Endothelial cell (in vitro differentiated cells): ENCODE data around the gene ANKS1A. TPM values are rescaled to one million over a fixed set of nuclear protein-coding genes. Genes with fewer than 3 reads are reported as not detected.
"Not testable (repeated sequence)": the region's sequence is repeated elsewhere in the genome, so short reads cannot be mapped to it uniquely, and the experiment has no call there.

Source experiments
- DNase-seq: peaks from one replicate; pipeline ENCODE4 v3.0.0; 2021; ENCODE audit warnings: low spot score
- H3K27ac Mint-ChIP-seq: one replicate; pipeline ENCODE4 v1.8.0; 2021; ENCODE audit warnings: mixed read lengths, inconsistent platforms; ENCODE audit not compliant: unreplicated experiment
- H3K27me3 Mint-ChIP-seq: one replicate; pipeline ENCODE4 v1.8.0; 2021; ENCODE audit warnings: mild to moderate bottlenecking, moderate library complexity, mixed read lengths, inconsistent platforms; ENCODE audit not compliant: unreplicated experiment
- H3K36me3 Mint-ChIP-seq: one replicate; pipeline ENCODE4 v1.8.0; 2021; ENCODE audit warnings: mild to moderate bottlenecking, low read depth, mixed read lengths, inconsistent platforms; ENCODE audit not compliant: unreplicated experiment
- H3K4me1 Mint-ChIP-seq: one replicate; pipeline ENCODE4 v1.8.0; 2021; ENCODE audit warnings: mild to moderate bottlenecking, mixed read lengths, inconsistent platforms; ENCODE audit not compliant: unreplicated experiment
- H3K4me3 Mint-ChIP-seq: one replicate; pipeline ENCODE4 v1.8.0; 2021; ENCODE audit warnings: mild to moderate bottlenecking, mixed read lengths, inconsistent platforms; ENCODE audit not compliant: unreplicated experiment
- H3K9me3 Mint-ChIP-seq: one replicate; pipeline ENCODE4 v1.8.0; 2021; ENCODE audit warnings: mixed read lengths, inconsistent platforms; ENCODE audit not compliant: unreplicated experiment
- CTCF ChIP-seq: fragments of 200-600 bp; sonication (generic); IDR thresholded peaks from one replicate; pipeline ENCODE4 v1.5.0; 2021; ENCODE audit warnings: antibody characterized with exemption; ENCODE audit not compliant: unreplicated experiment
- total RNA-seq: library from RNA; stranded (reverse); fragmentation: NEBNext Ultra II Directional; extraction: Animal tissue kit (Norgen Biotek cat#: 25700); gene quantifications from one replicate; pipeline ENCODE4 v1.2.1, GENCODE V29; 2021; ENCODE audit not compliant: unreplicated experiment

Gene ANKS1A
- total RNA-seq, 1 donor from 2014 or later = 20.1 TPM

GRCh38 chr6:34992376-34992775, 103.3 kb downstream of the ANKS1A start:
- H3K9me3 Mint-ChIP-seq = no peaks in the 10 kb centered on the region
- TF ChIP-seq CTCF = no peak
- H3K27me3 Mint-ChIP-seq = no peaks in the 10 kb centered on the region
- DNase-seq = no peak
- H3K27ac Mint-ChIP-seq = no peak overlapping the region
- H3K4me1 Mint-ChIP-seq = peaks cover 9% of the 10 kb centered on the region
- peaks cover 9% of the 10 kb centered on the region for H3K36me3 Mint-ChIP-seq
- no peak overlapping the region for H3K4me3 Mint-ChIP-seq

GRCh38 chr6:34993213-34993612, 104.2 kb downstream of the ANKS1A start:
- Mint-ChIP-seq H3K27me3 (no peaks in the 10 kb centered on the region), H3K9me3 (no peaks in the 10 kb centered on the region), H3K36me3 (peaks cover 9% of the 10 kb centered on the region), H3K4me3 (no peak overlapping the region), H3K4me1 (peaks cover 3% of the 10 kb centered on the region), H3K27ac (no peak overlapping the region)
- no peak for TF ChIP-seq CTCF
- no peak for DNase-seq

GRCh38 chr6:34994693-34995092, 105.6 kb downstream of the ANKS1A start:
- TF ChIP-seq CTCF = no peak
- no peak overlapping the region for H3K27ac Mint-ChIP-seq
- no peaks in the 10 kb centered on the region for H3K27me3 Mint-ChIP-seq
- no peaks in the 10 kb centered on the region for H3K4me1 Mint-ChIP-seq
- no peak overlapping the region for H3K4me3 Mint-ChIP-seq
- H3K9me3 Mint-ChIP-seq = no peaks in the 10 kb centered on the region
- H3K36me3 Mint-ChIP-seq = peaks cover 9% of the 10 kb centered on the region
- DNase-seq = no peak

GRCh38 chr6:34998417-34998816, 109.4 kb downstream of the ANKS1A start:
- DNase-seq, H3K4me3 Mint-ChIP-seq, H3K9me3 Mint-ChIP-seq, H3K4me1 Mint-ChIP-seq, H3K27ac Mint-ChIP-seq, H3K36me3 Mint-ChIP-seq, H3K27me3 Mint-ChIP-seq: not testable (repeated sequence)

GRCh38 chr6:34999153-34999552, 110.1 kb downstream of the ANKS1A start:
- not testable (repeated sequence) for H3K4me1 Mint-ChIP-seq, DNase-seq, H3K27ac Mint-ChIP-seq, H3K4me3 Mint-ChIP-seq, H3K27me3 Mint-ChIP-seq, H3K36me3 Mint-ChIP-seq, H3K9me3 Mint-ChIP-seq

- H3K27me3 Mint-ChIP-seq, H3K36me3 Mint-ChIP-seq, H3K27ac Mint-ChIP-seq: not testable (repeated sequence)
Measured at GRCh38 chr6:34999962-35000361, 110.9 kb downstream of the ANKS1A start.

GRCh38 chr6:35001349-35001748, 112.3 kb downstream of the ANKS1A start:
- H3K9me3 Mint-ChIP-seq, H3K36me3 Mint-ChIP-seq, DNase-seq, H3K27ac Mint-ChIP-seq, H3K4me3 Mint-ChIP-seq, H3K27me3 Mint-ChIP-seq, H3K4me1 Mint-ChIP-seq: not testable (repeated sequence)

More at GRCh38 chr6:34999962-35000361, 110.9 kb downstream of the ANKS1A start:
- H3K4me3 Mint-ChIP-seq, H3K4me1 Mint-ChIP-seq, H3K9me3 Mint-ChIP-seq, DNase-seq: not testable (repeated sequence)

- H3K27ac Mint-ChIP-seq, DNase-seq, H3K4me3 Mint-ChIP-seq, H3K9me3 Mint-ChIP-seq, H3K27me3 Mint-ChIP-seq, H3K4me1 Mint-ChIP-seq, H3K36me3 Mint-ChIP-seq: not testable (repeated sequence)
Measured at GRCh38 chr6:35003886-35004530, 115.0 kb downstream of the ANKS1A start.
